Neural progenitor cell (in vitro differentiated cells): ENCODE results near the gene MYO9B. TPM values are rescaled to one million over a fixed set of nuclear protein-coding genes. Genes with fewer than 3 reads are reported as not detected.

ENCODE experiments used
- DNase-seq: peaks from one replicate; pipeline ENCODE4 v3.0.0-alpha.2; 2016; ENCODE audit warnings: low spot score
- H2AFZ ChIP-seq: fragments of 200-600 bp; sonication (generic); replicated peaks from 2 replicates; pipeline ENCODE4 v1.6.1; 2016; ENCODE audit warnings: antibody characterized with exemption
- H3F3A ChIP-seq: fragments of 200-600 bp; sonication (generic); 2 replicates; pipeline ENCODE4 v1.6.1; 2016; ENCODE audit warnings: antibody characterized with exemption, low read depth
- H3K27ac ChIP-seq: fragments of 200-600 bp; sonication (generic); 2 replicates; pipeline ENCODE4 v1.5.1; 2016; ENCODE audit warnings: mild to moderate bottlenecking
- H3K27me3 ChIP-seq: fragments of 200-600 bp; sonication (generic); 2 replicates; pipeline ENCODE4 v1.6.1; 2016; ENCODE audit warnings: mild to moderate bottlenecking, moderate library complexity
- H3K36me3 ChIP-seq: fragments of 200-600 bp; sonication (generic); 2 replicates; pipeline ENCODE4 v1.5.1; 2016
- H3K4me1 ChIP-seq: fragments of 200-600 bp; sonication (generic); 2 replicates; pipeline ENCODE4 v1.6.1; 2016; ENCODE audit warnings: mixed run types
- H3K4me2 ChIP-seq: fragments of 200-600 bp; sonication (generic); 2 replicates; pipeline ENCODE4 v1.6.1; 2016
- H3K4me3 ChIP-seq: fragments of 200-600 bp; sonication (generic); 2 replicates; pipeline ENCODE4 v1.5.1; 2016
- H3K79me2 ChIP-seq: fragments of 200-600 bp; sonication (generic); 2 replicates; pipeline ENCODE4 v1.6.1; 2016; ENCODE audit warnings: low read depth
- H3K9ac ChIP-seq: fragments of 200-600 bp; sonication (generic); 2 replicates; pipeline ENCODE4 v1.6.1; 2016
- H3K9me3 ChIP-seq: fragments of 200-600 bp; sonication (generic); 2 replicates; pipeline ENCODE4 v1.5.1; 2016; ENCODE audit warnings: low read depth
- H4K20me1 ChIP-seq: fragments of 200-600 bp; sonication (generic); 2 replicates; pipeline ENCODE4 v1.6.1; 2016; ENCODE audit warnings: low read depth
- H3K27ac Mint-ChIP-seq: 3 replicates; pipeline ENCODE4 v1.8.0; 2021; ENCODE audit warnings: mixed read lengths
- H3K27me3 Mint-ChIP-seq: 2 replicates; pipeline ENCODE4 v1.8.0; 2022; ENCODE audit warnings: low read depth, mild to moderate bottlenecking, inconsistent platforms, moderate library complexity, mixed read lengths; ENCODE audit not compliant: insufficient read depth
- H3K36me3 Mint-ChIP-seq: 3 replicates; pipeline ENCODE4 v1.8.0; 2021; ENCODE audit warnings: mixed read lengths
- H3K4me1 Mint-ChIP-seq: 3 replicates; pipeline ENCODE4 v1.8.0; 2021; ENCODE audit warnings: mixed read lengths
- H3K4me3 Mint-ChIP-seq: 3 replicates; pipeline ENCODE4 v1.8.0; 2021; ENCODE audit warnings: mild to moderate bottlenecking, moderate library complexity, mixed read lengths
- H3K9me3 Mint-ChIP-seq: 3 replicates; pipeline ENCODE4 v1.8.0; 2020; ENCODE audit warnings: mixed read lengths
- CTCF ChIP-seq: fragments of 200-600 bp; sonication (generic); IDR thresholded peaks from 2 replicates; pipeline ENCODE4 v1.5.1; 2017; ENCODE audit warnings: antibody characterized with exemption, mild to moderate bottlenecking
- EZH2 ChIP-seq: fragments of 200-600 bp; sonication (generic); IDR thresholded peaks from 2 replicates; pipeline ENCODE4 v1.6.1; 2017; ENCODE audit warnings: antibody characterized with exemption, mild to moderate bottlenecking, moderate library complexity
- EZH2phosphoT487 ChIP-seq: fragments of 200-600 bp; sonication (generic); IDR thresholded peaks from 2 replicates; pipeline ENCODE4 v1.6.1; 2017; ENCODE audit warnings: antibody characterized with exemption
- total RNA-seq: library from RNA; depleted of rRNA; stranded (reverse); fragments of >200 nt; gene quantifications from 2 replicates; pipeline ENCODE4 v1.2.3, GENCODE V29; 2015; ENCODE audit warnings: low replicate concordance

The MYO9B gene
- total RNA-seq, 1 donor from 2014 or later = 38.5 TPM

GRCh38 chr19:17107546-17108452, 32.2 kb downstream of the MYO9B start:
- TF ChIP-seq EZH2phosphoT487 (no peak), EZH2 (no peak), CTCF (no peak)
- peaks cover 4% of the 10 kb centered on the region for H3K27me3 Mint-ChIP-seq
- H4K20me1 ChIP-seq = peaks cover 9% of the 10 kb centered on the region
- H3K36me3 Mint-ChIP-seq = peaks cover 22% of the 10 kb centered on the region
- no peak overlapping the region for H3K4me3 ChIP-seq
- no peak overlapping the region for H3K27ac ChIP-seq
- H2AFZ ChIP-seq = no peak overlapping the region
- peaks cover 6% of the 10 kb centered on the region for H3K4me1 Mint-ChIP-seq
- no peaks in the 10 kb centered on the region for H3K4me1 ChIP-seq
- H3K79me2 ChIP-seq = no peaks in the 10 kb centered on the region
- H3K27me3 ChIP-seq = no peaks in the 10 kb centered on the region
- DNase-seq = no peak
- no peaks in the 10 kb centered on the region for H3K36me3 ChIP-seq
- H3F3A ChIP-seq = no peaks in the 10 kb centered on the region
- H3K9me3 Mint-ChIP-seq = peaks cover 7% of the 10 kb centered on the region
- no peak overlapping the region for H3K4me3 Mint-ChIP-seq
- no peaks in the 10 kb centered on the region for H3K9me3 ChIP-seq
- H3K27ac Mint-ChIP-seq = peak overlapping the region; percentile 38
- H3K4me2 ChIP-seq = no peak overlapping the region
- H3K9ac ChIP-seq = no peak overlapping the region

- TF ChIP-seq EZH2 (no peak), CTCF (no peak), EZH2phosphoT487 (no peak)
- Histone ChIP-seq H3F3A (no peaks in the 10 kb centered on the region), H3K79me2 (no peaks in the 10 kb centered on the region), H3K9me3 (no peaks in the 10 kb centered on the region), H4K20me1 (peaks cover 10% of the 10 kb centered on the region), H3K4me1 (no peaks in the 10 kb centered on the region), H3K27me3 (no peaks in the 10 kb centered on the region), H3K9ac (no peak overlapping the region), H3K27ac (no peak overlapping the region), H3K4me2 (no peak overlapping the region), H3K36me3 (no peaks in the 10 kb centered on the region), H2AFZ (no peak overlapping the region), H3K4me3 (no peak overlapping the region)
- no peak overlapping the region for H3K4me3 Mint-ChIP-seq
- peaks cover 10% of the 10 kb centered on the region for H3K4me1 Mint-ChIP-seq
- H3K36me3 Mint-ChIP-seq = peaks cover 16% of the 10 kb centered on the region
- peaks cover 2% of the 10 kb centered on the region for H3K9me3 Mint-ChIP-seq
- no peak overlapping the region for H3K27ac Mint-ChIP-seq
- peaks cover 4% of the 10 kb centered on the region for H3K27me3 Mint-ChIP-seq
- no peak for DNase-seq
These were observed 32.8 kb downstream of the MYO9B start for GRCh38 chr19:17108453-17108784.

- Mint-ChIP-seq H3K36me3 (peaks cover 17% of the 10 kb centered on the region), H3K9me3 (no peaks in the 10 kb centered on the region), H3K27ac (no peak overlapping the region), H3K4me3 (no peak overlapping the region), H3K27me3 (peaks cover 4% of the 10 kb centered on the region), H3K4me1 (peaks cover 10% of the 10 kb centered on the region)
- Histone ChIP-seq H3K79me2 (no peaks in the 10 kb centered on the region), H3K9me3 (no peaks in the 10 kb centered on the region), H3K4me1 (peaks cover 5% of the 10 kb centered on the region), H3K27ac (no peak overlapping the region), H3K36me3 (no peaks in the 10 kb centered on the region), H3F3A (peaks cover 1% of the 10 kb centered on the region), H4K20me1 (peaks cover 19% of the 10 kb centered on the region), H2AFZ (no peak overlapping the region), H3K4me3 (no peak overlapping the region), H3K4me2 (no peak overlapping the region), H3K27me3 (no peaks in the 10 kb centered on the region), H3K9ac (no peak overlapping the region)
- TF ChIP-seq EZH2phosphoT487 (no peak), CTCF (no peak)
- DNase-seq = no peak
These were observed 33.7 kb downstream of the MYO9B start for GRCh38 chr19:17109300-17109699.
